Body of pancreas (tissue), 4 donors: ENCODE data around the gene ATG2B.

Experiments
- CTCF ChIP-seq, 7 experiments: fragments of 450-650 bp in 4 of 7; fragments of 200-600 bp in 3 of 7; sonication (generic) in 3 of 7; IDR thresholded peaks; one replicate each; pipeline ENCODE4 v1.5.1; 2016 to 2019; ENCODE audit warnings: antibody characterized with exemption in 7 of 7
- POLR2A ChIP-seq, 3 donors: fragments of 450-650 bp; IDR thresholded peaks; one replicate each; pipeline ENCODE4 v1.6.1; 2016; ENCODE audit warnings: antibody characterized with exemption in 3 of 3, mild to moderate bottlenecking in 2 of 3

- TF ChIP-seq CTCF (IDR thresholded peaks at IDR 0.05) (no peak), POLR2A (IDR thresholded peaks at IDR 0.05) (no peak)
Measured at GRCh38 chr14:96267916-96268315, 95.2 kb downstream of the ATG2B start.
